Measurements from ENCODE around the gene HLA-B.
A peak's percentile ranks its signal among the peaks of the same experiment; 100 is the strongest.

HLA-B gene

DNA sequence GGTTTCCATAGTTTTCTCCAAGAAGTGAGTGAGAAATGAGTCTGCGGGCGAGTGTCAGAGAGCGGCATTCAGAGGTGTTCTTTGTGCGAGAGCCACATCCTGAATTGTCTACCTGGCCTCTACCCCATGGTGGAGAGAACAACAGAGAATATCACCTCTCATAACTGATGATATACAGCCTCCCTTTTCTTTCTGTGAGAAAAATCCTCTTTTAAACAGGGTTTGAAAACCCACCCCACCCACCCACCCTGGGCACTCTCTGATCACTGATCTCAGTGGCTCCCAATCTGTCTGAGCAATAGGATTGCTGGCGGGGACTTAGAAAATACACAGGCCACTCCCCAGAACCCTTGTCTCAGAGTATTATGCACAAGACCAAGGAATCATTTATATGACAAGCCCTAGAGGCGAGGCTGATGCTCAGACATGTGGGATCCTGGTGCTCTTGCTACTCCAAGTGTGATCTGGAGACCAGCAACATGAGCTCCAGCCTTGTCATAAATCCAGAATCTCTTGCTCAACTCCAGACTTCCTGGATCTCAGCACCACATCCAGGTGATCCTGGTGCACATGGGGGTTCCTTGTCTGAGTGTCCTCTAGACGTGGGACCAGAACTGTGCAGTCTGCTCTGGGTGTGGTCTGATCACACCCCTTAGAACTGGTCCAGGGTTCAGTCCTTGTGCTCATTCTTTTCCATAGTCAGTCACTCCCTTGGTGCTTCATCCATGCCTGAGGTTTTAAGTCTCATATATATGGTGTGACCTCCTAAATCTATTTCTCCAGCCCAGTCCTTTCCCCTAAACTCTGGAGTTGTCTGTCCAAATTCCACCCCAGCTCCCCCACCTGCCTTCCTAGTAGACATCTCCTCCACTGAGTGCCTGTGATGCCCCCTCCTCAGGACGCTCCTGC is 5.3 kb downstream of the HLA-B start:
- peak; percentile 23 for DNase-seq

DNA sequence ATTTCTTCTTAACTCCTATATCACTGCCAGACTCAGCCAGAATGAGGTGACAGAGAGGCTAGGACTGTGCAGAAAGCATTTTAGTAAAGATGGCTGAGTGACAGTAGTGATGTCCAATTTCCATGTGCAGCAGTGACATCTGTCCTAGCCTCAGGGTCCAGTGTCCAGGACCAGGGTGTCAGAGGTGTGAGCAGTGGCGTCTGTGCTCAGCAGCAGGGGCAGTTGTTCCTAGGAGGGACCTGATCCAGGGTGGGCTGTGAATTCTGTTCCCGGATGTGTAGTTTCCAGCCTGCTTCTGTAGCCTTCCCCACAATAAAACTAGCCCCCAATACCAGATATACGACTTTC is 6.0 kb downstream of the HLA-B start:
- DNase-seq = no peak

DNA sequence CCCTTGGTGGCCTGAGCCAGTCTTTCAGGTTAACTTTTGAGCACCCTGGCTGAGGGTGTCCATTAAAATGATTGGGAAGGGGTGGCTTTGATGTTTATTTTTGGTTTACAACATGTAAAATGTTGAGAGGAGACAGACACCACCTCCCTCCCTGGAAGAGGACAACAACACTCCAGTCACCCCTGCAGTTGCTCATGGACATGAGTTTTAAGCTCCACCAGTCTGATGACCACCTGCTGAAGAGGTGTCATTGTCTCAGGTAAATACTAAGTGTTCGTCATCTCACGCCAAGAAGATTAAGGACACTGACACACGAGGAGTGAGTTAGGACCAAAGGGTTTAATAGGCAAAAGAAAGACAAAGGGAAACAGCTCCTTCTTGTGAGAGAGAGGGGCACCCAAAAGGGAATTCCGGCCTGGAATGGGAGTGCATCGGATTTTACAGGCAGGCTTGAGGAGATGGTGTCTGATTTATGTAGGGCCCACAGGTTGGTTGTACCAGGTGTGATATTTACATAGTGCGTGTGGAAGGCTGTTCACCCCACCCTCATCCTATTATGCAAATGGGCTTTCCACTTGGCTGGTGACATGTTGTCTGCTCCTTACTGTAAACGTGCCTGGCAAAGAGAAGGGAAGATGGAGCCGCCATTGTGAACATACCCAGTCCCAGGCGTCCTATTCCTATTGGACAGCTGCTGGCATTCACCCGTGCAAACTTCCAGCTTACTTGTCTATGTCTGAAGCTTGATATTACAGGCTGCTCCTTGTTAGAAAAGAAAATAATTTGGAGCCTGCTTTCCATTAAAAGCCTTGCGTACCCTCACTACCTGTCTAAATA is 6.6 kb downstream of the HLA-B start:
- peak; percentile 22 for DNase-seq

GRCh38 chr6:31349301-31349700 is 7.7 kb downstream of the HLA-B start:
- no peak for DNase-seq

GRCh38 chr6:31345026-31345730 is 11.8 kb downstream of the HLA-B start:
- no peak for DNase-seq

DNA sequence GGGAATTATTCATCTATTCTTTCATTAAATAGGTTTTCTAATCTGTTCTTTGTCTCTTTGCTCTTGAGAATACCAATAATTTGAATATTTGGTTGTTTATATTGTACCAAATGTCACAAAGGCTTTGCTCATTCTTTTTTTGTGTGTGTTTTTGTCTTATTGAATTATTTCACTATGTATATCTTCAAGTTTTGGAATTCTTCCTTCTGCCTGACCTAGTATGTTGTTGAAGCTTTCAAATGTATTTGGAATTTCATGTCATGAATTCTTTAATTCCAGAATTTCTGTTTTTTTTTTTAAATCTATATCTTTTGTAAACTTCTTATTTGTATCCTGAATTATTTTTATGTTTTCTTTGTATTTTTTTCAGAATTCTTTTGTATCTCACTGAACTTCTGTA is 16.8 kb downstream of the HLA-B start:
- DNase-seq = no peak

DNA sequence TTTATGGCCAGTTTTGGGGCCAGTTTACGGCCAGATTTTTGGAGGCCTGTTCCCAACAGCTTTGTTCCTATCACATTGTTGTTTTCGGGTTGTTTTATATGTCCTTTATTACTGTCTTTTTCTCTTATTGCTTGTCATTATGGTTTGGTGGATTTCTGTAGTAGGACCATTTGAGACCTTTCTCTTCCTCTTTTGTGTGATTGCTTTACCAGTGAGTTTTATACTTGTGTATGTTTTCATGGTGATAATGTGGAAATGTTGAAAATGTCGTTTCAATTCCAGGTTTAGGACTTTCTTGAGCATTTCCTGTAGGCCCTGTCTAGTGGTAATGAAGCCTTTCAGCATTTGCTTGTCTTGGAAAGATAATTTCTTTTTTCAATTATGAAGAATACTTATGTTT is 17.8 kb downstream of the HLA-B start:
- no peak for DNase-seq

DNA sequence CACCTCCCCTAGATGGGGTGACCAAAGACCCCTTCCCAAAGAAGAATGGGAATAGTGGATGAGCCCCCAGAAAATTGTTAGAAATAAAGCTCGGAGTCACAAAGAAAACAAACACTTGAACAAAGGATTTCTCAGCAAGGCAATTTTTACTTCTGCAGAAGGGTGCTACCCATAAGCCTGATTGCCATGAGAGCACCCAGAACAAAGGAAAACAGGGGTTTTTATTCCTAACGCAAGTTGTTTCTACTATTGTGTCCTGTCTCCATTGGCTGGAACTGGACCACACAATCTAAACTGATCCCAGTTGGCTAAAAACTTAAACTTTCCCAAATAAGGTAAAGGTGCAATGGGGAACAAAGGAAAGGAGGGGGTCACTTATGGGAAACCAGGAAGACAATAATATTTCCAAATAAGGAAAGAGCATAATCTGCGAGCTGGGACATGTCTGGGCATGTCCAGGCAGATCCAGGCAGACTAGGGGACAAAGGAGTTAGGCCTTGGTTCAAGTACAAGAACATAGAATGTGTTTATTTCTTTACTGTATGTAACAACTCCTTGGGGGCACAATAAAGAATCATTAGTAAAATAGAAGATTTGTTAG is 20.0 kb downstream of the HLA-B start:
- no peak for DNase-seq

DNA sequence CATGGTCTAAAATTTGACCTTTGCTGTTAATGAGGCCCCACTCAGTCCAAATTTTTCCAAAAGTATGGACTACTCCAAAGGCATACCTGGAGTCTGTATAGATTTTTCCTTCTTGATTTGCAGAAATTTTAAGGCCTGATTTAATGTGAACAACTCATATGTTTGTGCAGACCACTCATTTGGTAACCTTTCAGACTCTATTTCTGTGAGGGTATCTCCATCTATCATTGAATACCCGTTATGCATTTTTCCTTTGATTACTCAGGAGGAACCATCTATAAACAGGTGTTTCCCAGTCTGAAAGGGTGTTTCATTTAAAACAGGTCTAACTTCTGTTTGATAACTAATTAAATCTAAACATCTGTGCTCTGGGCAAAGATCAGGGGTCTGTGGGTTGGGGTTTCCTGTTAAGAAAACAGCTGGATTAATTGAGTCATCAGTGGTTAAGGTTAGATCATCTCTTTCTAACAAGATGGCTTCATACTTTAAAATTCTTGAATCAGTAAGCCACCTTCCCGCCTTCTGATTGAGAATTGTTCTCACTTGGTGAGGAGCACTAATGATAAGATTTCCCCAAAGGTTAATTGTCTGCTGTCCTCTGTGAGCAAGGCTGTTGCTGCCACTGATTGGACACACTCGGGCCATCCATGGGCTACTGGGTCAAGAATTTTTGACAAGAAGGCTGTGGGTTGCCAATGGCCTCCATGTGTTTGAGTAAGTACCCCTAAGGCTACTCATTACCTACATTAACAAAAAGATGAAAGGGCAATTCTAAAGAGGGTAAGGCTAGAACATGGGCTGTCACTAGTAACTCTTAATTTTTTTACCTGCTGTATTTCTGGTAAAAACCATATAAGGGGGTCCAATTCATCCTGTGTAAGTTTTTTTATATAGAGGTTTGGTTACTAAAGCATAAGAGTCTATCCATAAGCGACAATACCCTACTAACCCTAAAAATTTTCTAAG is 24.1 kb downstream of the HLA-B start:
- peak; percentile 20 for DNase-seq

DNA sequence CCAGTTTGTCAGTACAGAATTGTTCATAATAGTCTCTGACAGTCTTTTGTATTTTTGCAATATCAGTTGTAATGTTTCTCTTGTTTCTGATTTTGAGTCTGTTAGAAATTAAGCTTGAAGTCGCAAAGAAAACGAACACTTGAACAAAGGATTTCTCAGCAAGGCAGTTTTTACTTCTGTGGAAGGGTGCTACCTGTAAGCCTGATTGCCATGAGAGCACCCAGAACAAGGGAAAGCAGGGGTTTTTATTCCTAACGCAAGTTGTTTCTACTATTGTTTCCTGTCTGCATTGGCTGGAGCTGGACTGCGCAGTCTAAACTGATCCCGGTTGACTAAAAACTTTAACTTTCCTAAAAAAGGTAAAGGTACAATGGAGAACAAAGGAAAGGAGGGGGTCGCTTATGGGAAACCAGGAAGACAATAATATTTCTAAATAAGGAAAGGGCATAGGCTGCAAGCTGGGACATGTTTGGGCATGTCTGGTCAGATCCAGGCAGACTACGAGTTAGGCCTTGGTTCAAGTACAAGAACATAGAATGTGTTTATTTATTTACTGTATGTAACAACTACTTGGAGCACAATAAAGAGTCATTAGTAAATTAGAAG is 28.5 kb downstream of the HLA-B start:
- DNase-seq = no peak

GRCh38 chr6:31321820-31322219 is 35.2 kb downstream of the HLA-B start:
- DNase-seq = no peak

GRCh38 chr6:31321005-31321707 is 35.8 kb downstream of the HLA-B start:
- no peak for DNase-seq

DNA sequence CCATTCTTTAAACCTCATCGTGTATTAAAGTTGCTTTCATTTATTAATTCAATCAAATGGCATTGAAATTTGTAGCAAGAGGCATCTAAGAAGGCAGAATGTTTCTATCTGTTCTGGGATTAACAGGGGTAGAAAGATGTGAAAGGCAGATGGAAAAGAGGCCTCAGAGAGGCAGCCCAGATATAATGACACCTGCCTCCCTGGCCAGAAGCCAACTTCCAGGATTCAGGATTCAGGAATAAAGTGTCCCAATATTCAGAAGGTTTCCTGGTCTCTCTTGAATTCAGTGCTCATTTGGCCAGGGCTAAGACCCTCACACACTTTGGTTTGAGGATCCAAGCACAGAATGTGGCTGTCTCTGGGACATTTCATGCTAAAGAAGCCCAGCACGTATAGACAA is 39.9 kb downstream of the HLA-B start:
- no peak for DNase-seq

- DNase-seq = no peak
These were observed 47.3 kb downstream of the HLA-B start for GRCh38 chr6:31309641-31310040.

DNA sequence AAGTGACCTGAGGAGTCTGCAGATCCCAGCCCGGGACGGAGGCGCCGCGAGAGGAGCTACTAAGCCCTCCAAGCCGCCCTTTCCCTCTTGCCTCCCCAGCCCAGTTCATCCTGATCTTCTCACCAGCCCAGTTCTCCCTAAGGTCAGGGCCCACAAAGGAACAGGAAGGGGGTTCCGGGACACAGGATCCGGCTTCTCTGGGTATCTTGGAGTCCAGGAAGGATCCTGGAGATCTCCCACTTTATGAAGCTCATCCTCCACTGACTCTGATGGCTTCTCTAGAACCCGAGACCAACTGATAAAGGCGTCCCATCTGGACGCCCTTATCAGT is 48.2 kb downstream of the HLA-B start:
- no peak for DNase-seq

- peak; percentile 82 for DNase-seq
These were observed 48.7 kb downstream of the HLA-B start for GRCh38 chr6:31308050-31308844.

DNA sequence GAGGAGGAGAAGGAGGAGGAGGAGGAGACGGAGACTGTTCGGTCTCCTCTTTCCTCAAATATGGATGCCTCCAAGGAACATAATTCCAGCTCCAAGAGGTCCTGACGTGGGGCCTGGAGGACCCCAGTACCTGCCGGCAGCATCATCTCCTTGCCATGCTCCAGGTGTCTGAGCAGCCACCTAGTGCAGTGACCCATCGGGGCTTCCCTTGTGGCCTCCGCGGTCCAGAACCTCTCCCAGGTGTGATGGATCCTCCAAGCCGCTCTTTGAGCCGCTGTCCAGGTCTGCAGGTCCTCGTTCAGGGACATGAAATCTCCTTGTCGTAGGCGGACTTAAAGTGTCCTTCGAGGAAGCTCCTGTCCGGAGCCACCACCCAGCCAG is 49.3 kb downstream of the HLA-B start:
- no peak for DNase-seq

GRCh38 chr6:31305703-31306219 is 51.2 kb downstream of the HLA-B start:
- DNase-seq = no peak

GRCh38 chr6:31304683-31305082 is 52.3 kb downstream of the HLA-B start:
- DNase-seq = no peak

All from activated T-cell treated with anti-CD3 and anti-CD28 coated beads, Interleukin-2, amount 50 U/mL, for 1 hour (primary cell).